Measurements from ENCODE around the gene COA3. TPM values are rescaled to one million over a fixed set of nuclear protein-coding genes. Genes with fewer than 3 reads are reported as not detected.

COA3 gene
- total and polyA plus RNA-seq, 4 donors: 62.3 to 294 (median 103) TPM

GRCh38 chr17:42841975-42842685 lies 43.6 kb upstream of the COA3 start:
- Histone ChIP-seq H3K9ac (ENCODE audit: low read depth in 1 of 2, low read length in 2 of 2) (no peak overlapping the region), H3K27me3 (ENCODE audit: control insufficient read depth in 4 of 4, insufficient read depth in 4 of 4, low read length in 3 of 4) (no peaks in the 10 kb centered on the region), H3K27ac (ENCODE audit: low read depth in 1 of 2, low read length in 2 of 2) (no peak overlapping the region), H3K4me1 (ENCODE audit: control insufficient read depth in 4 of 4, insufficient read depth in 4 of 4, low read length in 3 of 4) (peaks cover 0 to 6% (median 1%) of the 10 kb centered on the region in 4 donors), H3K4me3 (ENCODE audit: low read depth in 1 of 3, low read length in 3 of 3) (no peak overlapping the region), H3K9me3 (ENCODE audit: control insufficient read depth in 4 of 4, low read length in 3 of 4) (no peaks in the 10 kb centered on the region), H3K36me3 (ENCODE audit: control insufficient read depth in 4 of 4, insufficient read depth in 3 of 4, low read depth in 1 of 4, low read length in 3 of 4) (peaks cover 19 to 69% (median 46%) of the 10 kb centered on the region in 4 donors)
- WGBS: 85% methylated on average over 11 of the region's 11 CpGs
- no peak for DNase-seq (ENCODE audit: low spot score)
- TF ChIP-seq TAF1 (conservative IDR thresholded peaks at IDR 0.05): no peak
- TF ChIP-seq, protein P1, sequence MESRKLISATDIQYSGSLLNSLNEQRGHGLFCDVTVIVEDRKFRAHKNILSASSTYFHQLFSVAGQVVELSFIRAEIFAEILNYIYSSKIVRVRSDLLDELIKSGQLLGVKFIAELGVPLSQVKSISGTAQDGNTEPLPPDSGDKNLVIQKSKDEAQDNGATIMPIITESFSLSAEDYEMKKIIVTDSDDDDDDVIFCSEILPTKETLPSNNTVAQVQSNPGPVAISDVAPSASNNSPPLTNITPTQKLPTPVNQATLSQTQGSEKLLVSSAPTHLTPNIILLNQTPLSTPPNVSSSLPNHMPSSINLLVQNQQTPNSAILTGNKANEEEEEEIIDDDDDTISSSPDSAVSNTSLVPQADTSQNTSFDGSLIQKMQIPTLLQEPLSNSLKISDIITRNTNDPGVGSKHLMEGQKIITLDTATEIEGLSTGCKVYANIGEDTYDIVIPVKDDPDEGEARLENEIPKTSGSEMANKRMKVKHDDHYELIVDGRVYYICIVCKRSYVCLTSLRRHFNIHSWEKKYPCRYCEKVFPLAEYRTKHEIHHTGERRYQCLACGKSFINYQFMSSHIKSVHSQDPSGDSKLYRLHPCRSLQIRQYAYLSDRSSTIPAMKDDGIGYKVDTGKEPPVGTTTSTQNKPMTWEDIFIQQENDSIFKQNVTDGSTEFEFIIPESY (IDR thresholded peaks at IDR 0.05): no peak

GRCh38 chr17:42835732-42836131 lies 37.2 kb upstream of the COA3 start:
- 95% methylated on average over 6 of the region's 6 CpGs for WGBS
- DNase-seq (ENCODE audit: low spot score): no peak
- no peaks in the 10 kb centered on the region for H3K9me3 ChIP-seq (ENCODE audit: control insufficient read depth in 4 of 4, low read length in 3 of 4)
- no peak overlapping the region for H3K9ac ChIP-seq (ENCODE audit: low read depth in 1 of 2, low read length in 2 of 2)
- no peak for TF ChIP-seq RXRA (IDR thresholded peaks at IDR 0.05)
- no peak for TF ChIP-seq JUND (IDR thresholded peaks at IDR 0.05)
- no peak for TF ChIP-seq RAD21 (IDR thresholded peaks at IDR 0.05)
- no peak for TF ChIP-seq MAX (IDR thresholded peaks at IDR 0.05)
- TF ChIP-seq HNF4G (IDR thresholded peaks at IDR 0.05): no peak
- TF ChIP-seq, protein P2, sequence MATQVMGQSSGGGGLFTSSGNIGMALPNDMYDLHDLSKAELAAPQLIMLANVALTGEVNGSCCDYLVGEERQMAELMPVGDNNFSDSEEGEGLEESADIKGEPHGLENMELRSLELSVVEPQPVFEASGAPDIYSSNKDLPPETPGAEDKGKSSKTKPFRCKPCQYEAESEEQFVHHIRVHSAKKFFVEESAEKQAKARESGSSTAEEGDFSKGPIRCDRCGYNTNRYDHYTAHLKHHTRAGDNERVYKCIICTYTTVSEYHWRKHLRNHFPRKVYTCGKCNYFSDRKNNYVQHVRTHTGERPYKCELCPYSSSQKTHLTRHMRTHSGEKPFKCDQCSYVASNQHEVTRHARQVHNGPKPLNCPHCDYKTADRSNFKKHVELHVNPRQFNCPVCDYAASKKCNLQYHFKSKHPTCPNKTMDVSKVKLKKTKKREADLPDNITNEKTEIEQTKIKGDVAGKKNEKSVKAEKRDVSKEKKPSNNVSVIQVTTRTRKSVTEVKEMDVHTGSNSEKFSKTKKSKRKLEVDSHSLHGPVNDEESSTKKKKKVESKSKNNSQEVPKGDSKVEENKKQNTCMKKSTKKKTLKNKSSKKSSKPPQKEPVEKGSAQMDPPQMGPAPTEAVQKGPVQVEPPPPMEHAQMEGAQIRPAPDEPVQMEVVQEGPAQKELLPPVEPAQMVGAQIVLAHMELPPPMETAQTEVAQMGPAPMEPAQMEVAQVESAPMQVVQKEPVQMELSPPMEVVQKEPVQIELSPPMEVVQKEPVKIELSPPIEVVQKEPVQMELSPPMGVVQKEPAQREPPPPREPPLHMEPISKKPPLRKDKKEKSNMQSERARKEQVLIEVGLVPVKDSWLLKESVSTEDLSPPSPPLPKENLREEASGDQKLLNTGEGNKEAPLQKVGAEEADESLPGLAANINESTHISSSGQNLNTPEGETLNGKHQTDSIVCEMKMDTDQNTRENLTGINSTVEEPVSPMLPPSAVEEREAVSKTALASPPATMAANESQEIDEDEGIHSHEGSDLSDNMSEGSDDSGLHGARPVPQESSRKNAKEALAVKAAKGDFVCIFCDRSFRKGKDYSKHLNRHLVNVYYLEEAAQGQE (IDR thresholded peaks at IDR 0.05): no peak
- TF ChIP-seq, protein P3, sequence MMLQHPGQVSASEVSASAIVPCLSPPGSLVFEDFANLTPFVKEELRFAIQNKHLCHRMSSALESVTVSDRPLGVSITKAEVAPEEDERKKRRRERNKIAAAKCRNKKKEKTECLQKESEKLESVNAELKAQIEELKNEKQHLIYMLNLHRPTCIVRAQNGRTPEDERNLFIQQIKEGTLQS (IDR thresholded peaks at IDR 0.05): no peak
- no peak for TF ChIP-seq HNF4A (conservative IDR thresholded peaks at IDR 0.05)
- TF ChIP-seq SP1 (IDR thresholded peaks at IDR 0.05): no peak
- no peak for TF ChIP-seq YY1 (IDR thresholded peaks at IDR 0.05)
- TF ChIP-seq FOXA1 (IDR thresholded peaks at IDR 0.05): no peak
- H3K4me1 ChIP-seq (ENCODE audit: control insufficient read depth in 4 of 4, insufficient read depth in 4 of 4, low read length in 3 of 4): peaks cover 2 to 32% (median 24%) of the 10 kb centered on the region in 4 donors
- H3K27ac ChIP-seq (ENCODE audit: low read depth in 1 of 2, low read length in 2 of 2): no peak overlapping the region
- peaks cover 13 to 34% (median 27%) of the 10 kb centered on the region in 4 donors for H3K36me3 ChIP-seq (ENCODE audit: control insufficient read depth in 4 of 4, insufficient read depth in 3 of 4, low read depth in 1 of 4, low read length in 3 of 4)
- H3K4me3 ChIP-seq (ENCODE audit: low read depth in 1 of 3, low read length in 3 of 3): no peak overlapping the region
- no peaks in the 10 kb centered on the region for H3K27me3 ChIP-seq (ENCODE audit: control insufficient read depth in 4 of 4, insufficient read depth in 4 of 4, low read length in 3 of 4)
